Aorta (tissue), 5 donors: ENCODE measurements around the gene SOX13. TPM values are rescaled to one million over a fixed set of nuclear protein-coding genes. Genes with fewer than 3 reads are reported as not detected.

ENCODE experiments used
- ATAC-seq: fragments of 200-7000 bp; cut with Tn5 transposase; one replicate; pipeline ENCODE4 v1.9.1; 2022; ENCODE audit warnings: moderate library complexity; ENCODE audit not compliant: low FRiP score
- DNase-seq, 2 donors: peaks; one replicate each; pipeline ENCODE4 v3.0.0-alpha.2; 2020
- H3K27ac ChIP-seq, 2 donors: one replicate each; pipeline ENCODE4 v1.5.1; 2013; ENCODE audit warnings: low read length in 2 of 2, mild to moderate bottlenecking in 2 of 2, moderate library complexity in 2 of 2, control low read depth in 1 of 2, inconsistent platforms in 1 of 2, low read depth in 1 of 2
- H3K27me3 ChIP-seq, 2 donors: one replicate each; pipeline ENCODE4 v1.6.1; 2013; ENCODE audit warnings: control low read depth in 1 of 2, low read length in 1 of 2, mild to moderate bottlenecking in 1 of 2, moderate library complexity in 1 of 2; ENCODE audit not compliant: insufficient read depth in 2 of 2, control insufficient read depth in 1 of 2
- H3K36me3 ChIP-seq, 2 donors: one replicate each; pipeline ENCODE4 v1.6.1; 2013; ENCODE audit warnings: control low read depth in 1 of 2, low read length in 1 of 2, mild to moderate bottlenecking in 1 of 2; ENCODE audit not compliant: insufficient read depth in 2 of 2, control insufficient read depth in 1 of 2
- H3K4me1 ChIP-seq, 2 donors: one replicate each; pipeline ENCODE4 v1.6.1; 2013; ENCODE audit warnings: low read length in 2 of 2, control low read depth in 1 of 2, mild to moderate bottlenecking in 1 of 2, moderate library complexity in 1 of 2; ENCODE audit not compliant: insufficient read depth in 2 of 2, control insufficient read depth in 1 of 2
- H3K4me3 ChIP-seq, 2 donors: one replicate each; pipeline ENCODE4 v1.5.1; 2013; ENCODE audit warnings: low read length in 2 of 2, control low read depth in 1 of 2, mild to moderate bottlenecking in 1 of 2
- H3K9me3 ChIP-seq: one replicate; pipeline ENCODE4 v1.6.1; 2013; ENCODE audit warnings: mild to moderate bottlenecking, low read length; ENCODE audit not compliant: control insufficient read depth
- WGBS, 2 donors: extraction: QIAGEN DNeasy Blood & Tissue Kit; methylation state at CpG; one replicate each; pipeline ENCODE4 v1.1.7; 2013; 5-methylcytosine and 5-hydroxymethylcytosine counted together
- intact Hi-C, 2 donors: fragments of 100-400 bp; cut with DNase I; formaldehyde crosslinking; loops; one replicate each; pipeline versions ENCODE4 v1.14.2 to v1.15.0; 2022
- polyA plus RNA-seq, 2 donors: library from polyadenylated mRNA; stranded (reverse); fragments of 200-250 nt; gene quantifications; one replicate each; pipeline ENCODE4 v1.2.3, GENCODE V29; 2013
- total RNA-seq, 2 donors: library from RNA; stranded (reverse); fragmentation: NEBNext Ultra II Directional; extraction: Animal tissue kit (Norgen Biotek cat#: 25700); gene quantifications; one replicate each; pipeline ENCODE4 v1.2.1, GENCODE V29; 2021
- donor health status: healthy with polysubstance abuse.
- donor health status: Bipolar disorder and iron deficiency.
- donor health status: DM: no; HTN: no; CAD: no.
- donor health status: DM: no; HTN: no; CAD: no.
- donor health status: DM: yes; HTN: yes; CAD: no.

Gene SOX13
- total and polyA plus RNA-seq, 4 donors: 9.6 to 52.8 (median 28.6) TPM

DNA sequence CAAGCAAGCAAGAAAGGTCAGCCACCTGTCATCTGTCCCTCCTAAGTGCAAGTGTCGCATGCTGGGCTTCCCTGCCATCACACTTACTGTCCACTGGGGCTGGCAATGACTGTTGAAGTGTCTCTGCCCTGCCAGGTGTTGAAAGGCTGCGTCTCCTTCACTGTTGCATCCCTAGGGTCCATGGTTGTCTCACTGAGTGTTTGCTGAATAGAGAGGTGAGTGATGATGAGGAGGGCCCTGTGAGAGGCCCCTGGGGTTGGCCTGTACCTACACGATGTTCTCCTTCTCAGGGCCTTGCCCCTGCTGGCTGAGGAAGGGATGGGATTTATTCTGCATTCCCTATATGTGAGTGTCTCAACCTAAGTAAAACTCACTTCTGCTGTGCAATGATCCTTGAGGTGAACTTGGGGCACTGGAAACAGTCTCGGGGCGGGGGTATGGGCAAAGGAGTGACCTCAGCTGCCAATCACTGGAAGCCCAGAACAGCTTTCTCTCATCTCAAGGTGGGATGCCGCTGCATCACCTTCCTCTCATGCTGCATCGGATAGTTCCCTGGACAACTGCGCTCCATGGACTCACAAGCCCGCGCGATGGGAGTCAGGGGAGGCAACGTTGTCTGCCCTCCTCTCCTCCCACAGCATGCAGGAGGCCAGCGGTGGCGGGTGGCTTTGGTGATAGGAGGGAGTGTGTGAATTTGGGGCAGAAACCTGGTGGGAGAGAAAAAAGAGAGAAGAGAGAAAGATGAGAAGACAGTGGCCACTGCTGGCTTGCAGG is 35.8 kb upstream of the SOX13 start:
- no peak for DNase-seq
- no peaks in the 10 kb centered on the region for H3K4me1 ChIP-seq
- no peaks in the 10 kb centered on the region for H3K27me3 ChIP-seq
- H3K27ac ChIP-seq: no peak overlapping the region
- no peak overlapping the region for H3K4me3 ChIP-seq
- no peaks in the 10 kb centered on the region for H3K9me3 ChIP-seq
- ATAC-seq: peak; percentile 8
- H3K36me3 ChIP-seq: no peaks in the 10 kb centered on the region
- intact Hi-C loops: no loop called here
- 70 to 77% methylated on average over 14 of the region's 14 CpGs for WGBS, 2 donors

DNA sequence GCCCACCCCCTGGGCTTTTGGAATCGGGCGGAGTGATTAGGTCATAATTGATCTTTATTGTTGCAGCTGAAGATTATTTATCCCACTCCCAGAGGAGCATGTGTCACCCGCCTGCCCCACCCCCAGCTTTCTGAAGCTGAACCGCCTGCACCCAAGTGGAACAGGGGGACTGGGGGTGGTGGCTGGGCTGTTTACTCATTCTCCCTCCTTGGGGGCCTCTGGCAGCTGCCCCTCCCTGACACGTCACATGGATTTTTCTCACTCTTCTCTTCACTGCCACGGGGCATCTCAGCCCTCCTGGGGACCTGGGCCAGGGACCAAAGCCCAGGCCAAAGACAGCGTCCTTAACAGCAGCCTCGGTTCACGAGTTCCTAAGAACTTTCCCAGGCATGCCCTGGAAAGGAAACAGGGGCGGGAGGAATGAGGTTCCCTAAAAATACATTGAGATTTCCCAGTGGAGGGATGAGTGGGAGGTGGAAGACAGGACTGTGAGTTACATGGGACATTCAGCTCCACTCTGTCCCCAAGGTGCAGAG is 31.6 kb upstream of the SOX13 start:
- intact Hi-C loops: no loop called here
- Histone ChIP-seq H3K4me1 (no peaks in the 10 kb centered on the region), H3K9me3 (no peaks in the 10 kb centered on the region), H3K4me3 (no peak overlapping the region), H3K27me3 (no peaks in the 10 kb centered on the region), H3K36me3 (no peaks in the 10 kb centered on the region), H3K27ac (no peak overlapping the region)
- DNase-seq (peak in 1 of 2 donors; percentile 81), ATAC-seq (peak; percentile 56)
- 17 to 18% methylated on average over 10 of the region's 10 CpGs for WGBS, 2 donors

- no peak overlapping the region for H3K4me3 ChIP-seq
Observed at GRCh38 chr1:204041803-204042505, 31.0 kb upstream of the SOX13 start.

GRCh38 chr1:204042516-204042915 is 30.4 kb upstream of the SOX13 start:
- no peaks in the 10 kb centered on the region for H3K4me1 ChIP-seq
- H3K36me3 ChIP-seq: no peaks in the 10 kb centered on the region
- no peak overlapping the region for H3K4me3 ChIP-seq
- 98% methylated on average over 2 of the region's 2 CpGs for whole genome bisulfite sequencing, 2 donors
- ATAC-seq (no peak), DNase-seq (no peak)
- no peak overlapping the region for H3K27ac ChIP-seq
- no peaks in the 10 kb centered on the region for H3K9me3 ChIP-seq
- H3K27me3 ChIP-seq: no peaks in the 10 kb centered on the region
- intact Hi-C loops: no loop called here

More at GRCh38 chr1:204041803-204042505, 31.0 kb upstream of the SOX13 start:
- Histone ChIP-seq H3K4me1 (no peaks in the 10 kb centered on the region), H3K27me3 (no peaks in the 10 kb centered on the region), H3K9me3 (no peaks in the 10 kb centered on the region), H3K27ac (no peak overlapping the region), H3K36me3 (no peaks in the 10 kb centered on the region)
- 51 to 53% methylated on average over 10 of the region's 10 CpGs for WGBS, 2 donors
- intact Hi-C loops: no loop called here
- no peak for DNase-seq
- peak; percentile 56 for ATAC-seq

GRCh38 chr1:204043680-204044079 is 29.2 kb upstream of the SOX13 start:
- Histone ChIP-seq H3K36me3 (no peaks in the 10 kb centered on the region), H3K4me1 (no peaks in the 10 kb centered on the region), H3K27me3 (no peaks in the 10 kb centered on the region), H3K27ac (no peak overlapping the region), H3K9me3 (no peaks in the 10 kb centered on the region), H3K4me3 (no peak overlapping the region)
- 95 to 98% methylated on average over 8 of the region's 8 CpGs for WGBS, 2 donors
- intact Hi-C loops: no loop called here
- peak in 1 of 2 donors; percentile 57 for DNase-seq
- ATAC-seq: no peak

DNA sequence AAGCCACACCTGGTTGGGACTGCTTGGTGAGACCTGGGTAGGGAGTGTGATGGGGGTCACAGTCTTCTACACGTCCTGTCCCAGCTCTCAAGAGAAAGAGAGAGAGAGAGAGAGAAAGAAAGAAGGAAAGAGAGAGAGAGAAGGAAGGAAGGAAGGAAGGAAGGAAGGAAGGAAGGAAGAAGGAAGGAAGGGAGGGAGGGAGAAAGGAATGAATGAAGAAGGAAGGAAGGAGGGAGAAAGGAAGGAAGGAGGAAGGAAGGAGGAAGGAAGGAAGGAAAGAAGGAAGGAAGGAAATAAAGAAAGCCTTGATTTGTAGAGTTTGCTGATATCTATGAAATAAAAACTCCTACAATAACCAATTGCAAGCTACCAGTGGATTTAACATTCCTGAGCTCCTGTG is 28.5 kb upstream of the SOX13 start:
- H3K4me1 ChIP-seq: no peaks in the 10 kb centered on the region
- DNase-seq (no peak), ATAC-seq (no peak)
- intact Hi-C loops: no loop called here
- no peaks in the 10 kb centered on the region for H3K27me3 ChIP-seq
- no peak overlapping the region for H3K4me3 ChIP-seq
- no peaks in the 10 kb centered on the region for H3K9me3 ChIP-seq
- H3K36me3 ChIP-seq: no peaks in the 10 kb centered on the region
- WGBS, 2 donors: 78 to 81% methylated on average over 1 of the region's 1 CpG
- H3K27ac ChIP-seq: no peak overlapping the region

DNA sequence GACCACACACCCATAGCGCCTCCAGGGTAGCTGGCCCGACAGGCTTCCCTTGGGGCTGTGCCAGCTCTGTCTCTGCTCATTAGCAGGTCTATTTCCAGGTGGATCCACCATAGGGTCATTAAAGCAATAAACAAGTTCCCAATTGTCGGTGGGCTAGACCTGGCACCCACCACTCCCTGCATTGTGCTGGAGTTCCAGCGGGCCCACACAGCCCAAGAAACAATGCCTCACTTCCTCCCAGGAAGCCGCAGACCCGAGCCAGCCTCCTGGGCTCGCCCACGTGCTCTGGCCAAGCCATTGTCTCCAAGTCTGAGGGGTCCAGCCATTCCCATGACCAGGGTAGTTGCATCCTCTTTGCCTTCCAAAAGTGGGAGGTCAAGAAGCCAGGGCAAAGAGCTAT is 27.5 kb upstream of the SOX13 start:
- no peak for ATAC-seq
- H3K4me3 ChIP-seq: no peak overlapping the region
- H3K9me3 ChIP-seq: no peaks in the 10 kb centered on the region
- no peaks in the 10 kb centered on the region for H3K36me3 ChIP-seq
- peak in 1 of 2 donors; percentile 60 for DNase-seq
- no peaks in the 10 kb centered on the region for H3K4me1 ChIP-seq
- H3K27ac ChIP-seq: no peak overlapping the region
- intact Hi-C loops: no loop called here
- H3K27me3 ChIP-seq: no peaks in the 10 kb centered on the region
- WGBS, 2 donors: 89 to 92% methylated on average over 8 of the region's 8 CpGs

- Histone ChIP-seq H3K36me3 (no peaks in the 10 kb centered on the region), H3K27ac (no peak overlapping the region), H3K4me1 (no peaks in the 10 kb centered on the region), H3K9me3 (no peaks in the 10 kb centered on the region), H3K4me3 (no peak overlapping the region), H3K27me3 (no peaks in the 10 kb centered on the region)
- no peak for ATAC-seq
- 29 to 40% methylated on average over 5 of the region's 5 CpGs for WGBS, 2 donors
- intact Hi-C loops: no loop called here
- DNase-seq: peak in 1 of 2 donors; percentile 20
Observed at GRCh38 chr1:204046346-204046745, 26.6 kb upstream of the SOX13 start.
